NT2/D1 (cell line): ENCODE results near the gene CCDC107.

Experiments
- SUZ12 ChIP-seq: IDR thresholded peaks from 2 replicates; pipeline ENCODE4 v1.6.1; 2011; ENCODE audit not compliant: insufficient read length, insufficient read depth; ENCODE audit errors: extremely low read depth
- ZNF274 ChIP-seq: IDR thresholded peaks from 2 replicates; pipeline ENCODE4 v1.6.1; 2011; ENCODE audit warnings: mild to moderate bottlenecking, low read depth, low read length

- no peak for TF ChIP-seq ZNF274
- no peak for TF ChIP-seq SUZ12
Measured at GRCh38 chr9:35660966-35661415, 2.9 kb downstream of the CCDC107 start.
